Measurements from ENCODE around the gene CTU2.
A peak's percentile ranks its signal among the peaks of the same experiment; 100 is the strongest.

Gene CTU2

DNA sequence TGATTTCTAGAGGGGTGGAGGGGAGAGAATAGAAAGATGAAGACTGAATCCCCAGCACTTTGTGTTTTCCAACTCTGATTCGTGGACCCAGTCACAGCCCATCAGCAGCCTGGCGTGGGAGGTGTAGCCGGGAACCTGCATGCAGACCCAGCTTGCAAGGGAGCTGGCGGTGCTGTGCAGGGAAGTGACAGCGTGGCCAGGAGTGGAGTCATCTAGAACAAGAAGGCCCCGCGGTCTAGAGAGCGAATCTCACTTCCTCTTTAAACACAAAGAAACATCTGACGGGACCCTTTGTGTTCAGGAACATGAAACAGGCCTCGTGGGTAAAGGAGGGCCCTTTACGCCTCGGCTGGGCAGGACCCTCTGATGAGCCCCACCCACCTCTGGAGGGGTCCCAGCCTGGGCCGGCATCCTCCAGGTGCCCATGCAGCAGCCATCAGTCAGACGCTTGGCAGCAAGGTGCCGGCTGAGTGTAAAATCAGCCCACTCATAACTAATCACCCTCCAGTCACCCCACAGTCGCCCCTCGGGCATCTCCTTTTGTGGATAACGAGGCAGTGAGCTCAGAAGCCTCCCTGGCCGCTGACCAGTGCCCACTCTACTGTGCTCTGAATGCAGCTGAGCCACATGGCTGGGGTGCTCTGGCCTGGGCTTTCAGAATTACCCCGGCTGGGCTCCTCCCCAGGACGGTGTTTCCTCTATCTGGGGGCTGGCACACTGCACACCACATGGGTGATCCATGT, 24.4 kb upstream of the CTU2 start:
- peak; percentile 68 for DNase-seq

DNA sequence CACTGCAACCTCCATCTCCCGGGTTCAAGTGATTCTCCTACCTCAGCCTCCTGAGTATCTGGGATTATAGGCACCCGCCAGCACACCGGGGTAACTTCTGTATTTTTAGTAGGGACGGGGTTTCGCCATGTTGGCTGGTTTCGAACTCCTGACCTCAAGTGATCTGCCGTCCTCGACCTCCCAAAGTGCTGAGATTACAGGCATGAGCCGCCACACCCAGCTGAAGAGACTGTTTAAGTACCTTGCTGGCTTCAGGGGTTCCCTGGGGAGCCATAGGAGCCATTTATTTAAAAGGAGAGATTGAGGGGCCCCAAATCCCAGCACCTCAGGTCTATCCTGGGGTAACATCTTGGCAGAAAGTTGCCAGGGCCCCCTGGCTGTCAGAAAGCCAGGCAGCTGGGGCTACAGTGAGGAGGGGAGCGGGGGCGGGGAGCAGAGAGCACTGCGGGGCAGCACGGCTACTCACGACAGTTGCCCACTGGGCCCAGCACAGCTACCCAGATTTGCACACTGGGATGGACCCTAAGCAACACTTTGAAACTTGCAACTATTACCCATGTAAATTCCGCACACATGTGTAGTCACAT, 21.6 kb upstream of the CTU2 start:
- no peak for DNase-seq

DNA sequence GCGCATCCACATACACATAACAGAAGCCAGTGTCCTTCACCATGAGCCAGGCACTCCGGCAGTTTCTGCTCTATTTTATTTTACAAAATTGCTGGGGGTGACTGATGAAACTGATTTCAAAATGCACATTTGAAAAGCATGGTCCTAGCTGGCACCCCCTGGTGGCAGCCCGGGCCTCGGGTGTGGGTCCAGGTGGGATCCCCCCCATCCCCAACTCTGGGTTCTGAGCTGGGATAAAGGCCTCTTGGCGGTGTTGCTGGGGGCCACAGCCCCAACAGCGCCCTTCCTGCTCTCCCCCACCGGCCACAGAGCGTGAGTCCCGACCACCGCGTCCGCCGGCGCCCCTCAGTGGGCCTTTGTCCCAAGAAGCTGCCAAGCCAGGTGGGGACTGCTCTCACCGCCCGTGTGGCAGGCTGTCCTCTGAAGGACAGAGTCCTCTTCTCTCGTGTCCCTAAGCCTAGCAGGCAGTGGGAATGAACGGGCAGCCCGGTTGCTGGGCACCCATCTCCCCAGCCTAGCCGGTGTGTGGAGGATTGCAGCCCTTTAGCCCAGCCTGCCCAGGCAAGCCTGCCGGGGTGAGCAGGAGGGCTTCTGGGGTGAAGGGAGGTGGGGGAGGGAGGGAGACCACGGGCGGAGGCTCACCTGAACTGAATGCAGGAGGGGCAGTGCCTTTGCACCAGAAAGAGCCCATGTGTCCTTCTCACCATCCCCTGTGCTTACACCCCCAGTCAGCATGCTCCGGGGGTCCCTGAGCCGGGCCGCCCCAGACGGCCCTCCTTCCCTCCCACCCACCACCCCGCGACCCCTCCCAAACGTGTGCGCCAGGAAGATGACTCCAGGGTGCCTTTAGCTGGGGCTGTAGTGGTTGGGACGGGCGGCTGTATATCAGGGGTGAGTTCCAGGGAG, 20.9 kb upstream of the CTU2 start:
- peak; percentile 64 for DNase-seq

DNA sequence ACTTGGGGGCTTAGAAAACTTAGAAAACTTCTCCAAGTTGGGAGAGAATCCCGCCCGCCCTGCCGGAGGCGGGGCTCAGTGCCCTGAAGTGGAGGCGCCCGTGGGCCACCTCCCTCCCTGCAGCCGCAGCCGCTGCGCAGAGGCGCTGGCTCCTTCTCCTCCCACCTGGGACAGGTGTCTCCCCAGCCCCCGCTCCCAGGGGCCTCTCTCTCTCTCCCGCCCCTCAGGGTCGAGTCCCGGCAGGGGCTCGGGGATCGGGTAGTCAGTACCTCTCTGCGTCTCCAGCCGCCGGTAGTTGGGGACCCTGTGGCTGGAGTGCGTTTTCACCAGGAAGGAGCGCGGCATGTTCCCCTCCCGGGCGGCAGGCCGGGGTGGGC, 20.3 kb upstream of the CTU2 start:
- DNase-seq: peak; percentile 47

DNA sequence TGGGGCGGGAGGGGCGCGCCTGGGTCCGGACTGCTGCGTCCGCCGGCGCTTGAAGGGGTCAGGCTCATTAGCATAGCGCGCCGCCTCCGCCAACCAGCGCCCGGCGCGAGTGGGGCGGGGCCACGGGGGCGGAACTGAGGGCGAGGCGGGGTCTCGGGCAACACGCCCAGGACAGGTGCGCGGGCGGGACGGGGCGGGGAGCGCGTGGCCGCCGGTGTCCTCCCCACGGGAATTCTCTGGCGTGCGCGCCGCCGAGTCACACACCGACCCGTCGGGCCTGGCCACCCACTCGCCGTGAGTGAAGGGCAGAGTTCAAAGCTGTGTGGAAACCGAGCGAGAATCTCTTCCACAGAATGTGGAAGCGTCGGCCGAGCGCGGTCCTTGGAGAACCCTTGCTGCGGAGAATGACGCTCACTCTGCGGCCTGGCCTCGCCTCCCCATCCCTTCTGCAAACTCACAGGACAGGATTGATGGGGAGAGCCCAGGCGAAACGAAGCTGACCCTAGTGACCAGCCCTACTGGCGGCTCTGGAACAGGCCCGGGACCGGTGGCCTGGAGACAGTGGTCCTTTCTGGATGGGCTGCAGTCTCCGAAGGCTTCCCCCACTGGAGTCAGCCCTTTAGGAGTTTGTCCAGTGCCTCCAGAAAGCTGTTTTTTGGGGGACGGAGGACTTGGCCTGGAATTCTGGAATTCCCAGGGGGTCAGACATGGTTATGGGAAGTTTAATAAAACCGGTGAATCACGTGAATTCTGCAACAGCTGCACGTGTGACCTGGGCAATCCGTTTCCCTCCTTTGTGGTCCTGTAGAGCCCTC, 19.7 kb upstream of the CTU2 start, which contains the start of gene SNAI3:
TSS of gene SNAI3 (minus strand) at position 69 of the 815 bp plus-strand sequence. CDS start 101 bp downstream, outside the sequence.
- peak; percentile 87 for DNase-seq

DNA sequence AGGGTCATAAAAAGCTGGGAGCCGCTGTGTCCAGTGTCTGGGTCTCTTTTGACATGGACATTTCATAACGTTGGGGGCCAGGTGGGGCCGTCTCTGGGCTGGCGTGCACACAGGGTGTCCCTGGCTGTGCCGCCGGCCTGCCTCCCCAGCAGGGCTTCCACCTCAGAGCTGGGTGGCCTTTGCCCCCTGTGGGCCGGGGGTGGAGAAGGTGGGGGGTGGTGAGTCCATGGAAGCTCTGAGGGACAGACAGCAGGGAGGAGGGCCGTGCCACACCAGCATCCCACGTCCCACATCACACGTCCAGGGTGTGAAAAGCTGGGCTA, 19.1 kb upstream of the CTU2 start:
- DNase-seq: no peak

DNA sequence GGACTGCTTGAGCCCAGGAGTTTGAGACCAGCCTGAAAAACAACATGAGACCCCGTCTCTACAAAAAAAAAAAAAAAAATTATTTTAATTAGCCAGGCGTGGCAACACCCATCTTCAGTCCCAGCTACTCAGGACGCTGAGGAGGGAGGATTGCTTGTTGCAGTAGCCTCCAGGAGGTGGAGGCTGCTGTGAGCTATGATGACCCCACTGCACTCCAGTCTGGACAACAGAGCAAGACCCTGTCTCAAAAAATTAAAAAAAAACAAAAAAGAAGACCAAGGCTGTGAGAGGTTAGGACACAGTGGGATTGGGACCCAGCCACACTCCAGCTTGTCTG, 18.7 kb upstream of the CTU2 start:
- no peak for DNase-seq

DNA sequence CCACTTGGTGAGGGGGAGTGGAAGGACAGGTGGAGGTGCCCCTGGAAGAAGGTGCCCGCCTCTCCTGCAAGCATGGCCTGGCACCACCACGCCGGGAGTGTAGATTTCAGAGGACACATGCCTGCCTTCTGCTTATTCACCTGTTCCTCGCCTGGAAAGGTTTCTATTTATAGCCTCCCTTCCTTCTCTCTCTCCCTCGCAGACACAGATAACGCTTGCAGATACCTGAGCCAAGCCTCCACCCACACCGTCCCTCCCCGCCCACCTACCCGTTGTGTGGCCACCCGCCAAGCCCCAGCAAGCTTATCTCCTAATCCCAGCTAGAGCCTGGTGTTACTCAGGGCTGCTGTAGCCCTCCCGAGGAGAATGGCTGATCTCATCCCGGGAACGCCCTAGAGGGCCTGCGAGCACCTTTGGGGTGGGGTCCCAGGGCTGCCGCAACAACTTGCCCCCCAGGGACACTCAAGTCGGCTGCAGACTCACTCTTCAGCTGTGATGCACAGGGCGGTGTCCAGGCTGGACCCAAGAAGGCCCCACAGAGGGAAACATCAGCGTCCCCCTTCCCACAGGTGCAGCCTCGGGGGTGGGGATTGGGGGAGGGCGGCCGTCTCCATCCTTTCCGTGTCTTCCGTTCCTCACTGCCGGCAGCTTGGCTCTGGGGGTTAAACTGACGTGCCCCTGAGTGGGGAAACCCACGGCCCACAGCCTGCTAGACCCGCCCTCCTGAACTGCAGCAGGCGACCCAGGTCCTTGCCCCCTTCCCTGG, 18.1 kb upstream of the CTU2 start:
- no peak for DNase-seq

DNA sequence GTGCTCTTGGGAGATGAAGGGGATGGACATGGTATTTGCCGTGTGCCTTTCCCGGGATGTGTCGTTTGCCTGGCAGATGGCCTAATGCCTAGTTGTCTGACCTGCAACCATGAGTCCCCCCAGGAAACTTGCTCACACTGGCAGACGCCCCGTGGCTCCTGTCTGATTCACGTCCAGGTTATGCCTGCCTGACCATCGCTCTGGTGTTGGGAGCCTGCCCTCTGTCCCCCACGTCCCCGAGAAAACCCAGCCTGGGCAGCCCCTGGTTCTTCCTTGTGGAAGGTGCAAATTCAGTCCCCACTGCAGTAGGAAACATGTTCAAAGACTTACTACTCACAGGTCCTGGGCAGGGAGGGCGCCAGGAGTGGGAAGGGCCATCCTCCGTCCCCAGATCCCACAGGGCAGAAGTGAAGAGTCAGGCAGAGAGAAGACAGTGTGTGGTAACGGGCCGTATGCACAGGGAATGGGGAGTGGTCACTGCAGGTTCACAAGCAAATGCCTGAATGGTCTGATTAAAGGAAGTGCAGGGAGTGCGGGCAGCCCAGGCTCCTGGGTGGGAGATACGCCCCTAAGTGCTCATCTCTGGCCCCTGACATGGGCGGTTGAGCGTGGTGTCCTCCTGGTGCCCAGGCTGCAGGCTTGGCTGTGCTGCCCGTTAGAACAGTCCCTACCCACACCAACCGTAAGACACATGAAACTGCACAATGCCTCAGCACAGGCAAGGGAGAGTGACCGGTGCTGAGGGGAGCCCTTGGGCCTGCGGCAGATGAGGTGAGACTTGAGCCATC, 15.8 kb upstream of the CTU2 start:
- DNase-seq: no peak

DNA sequence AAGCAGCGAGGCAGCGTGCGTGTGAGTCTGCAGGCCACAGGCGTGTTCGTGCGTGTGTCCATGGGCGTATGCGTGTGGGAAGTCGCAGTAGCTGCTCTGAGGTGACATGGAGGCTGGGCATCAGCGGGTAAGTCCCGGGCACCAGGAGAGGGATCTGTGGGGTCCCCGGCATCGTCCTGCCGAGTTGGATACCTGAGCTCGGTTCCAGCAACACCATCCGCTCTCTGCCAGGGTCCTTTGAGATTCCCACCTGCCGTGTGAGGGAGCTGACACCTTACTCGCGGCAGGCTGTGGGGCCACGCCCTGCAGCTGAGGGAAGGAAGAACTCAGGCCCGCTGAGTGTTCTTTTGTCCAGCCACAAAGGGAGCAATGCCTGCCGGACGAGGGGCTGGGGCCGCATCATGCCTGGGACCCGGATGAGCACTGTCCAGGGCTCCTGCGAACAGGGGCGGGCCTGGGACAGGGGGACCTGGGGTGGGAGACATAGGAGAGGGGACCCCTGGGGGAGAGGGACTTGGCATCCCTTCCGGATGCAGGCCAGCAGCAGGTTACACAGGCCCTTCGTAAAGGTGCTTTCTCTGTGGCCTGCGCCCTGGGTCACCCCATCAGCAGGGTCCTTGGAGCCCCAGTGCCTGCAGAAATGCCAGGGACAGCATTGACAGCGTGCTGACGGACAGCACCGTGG, 15.0 kb upstream of the CTU2 start:
- no peak for DNase-seq

DNA sequence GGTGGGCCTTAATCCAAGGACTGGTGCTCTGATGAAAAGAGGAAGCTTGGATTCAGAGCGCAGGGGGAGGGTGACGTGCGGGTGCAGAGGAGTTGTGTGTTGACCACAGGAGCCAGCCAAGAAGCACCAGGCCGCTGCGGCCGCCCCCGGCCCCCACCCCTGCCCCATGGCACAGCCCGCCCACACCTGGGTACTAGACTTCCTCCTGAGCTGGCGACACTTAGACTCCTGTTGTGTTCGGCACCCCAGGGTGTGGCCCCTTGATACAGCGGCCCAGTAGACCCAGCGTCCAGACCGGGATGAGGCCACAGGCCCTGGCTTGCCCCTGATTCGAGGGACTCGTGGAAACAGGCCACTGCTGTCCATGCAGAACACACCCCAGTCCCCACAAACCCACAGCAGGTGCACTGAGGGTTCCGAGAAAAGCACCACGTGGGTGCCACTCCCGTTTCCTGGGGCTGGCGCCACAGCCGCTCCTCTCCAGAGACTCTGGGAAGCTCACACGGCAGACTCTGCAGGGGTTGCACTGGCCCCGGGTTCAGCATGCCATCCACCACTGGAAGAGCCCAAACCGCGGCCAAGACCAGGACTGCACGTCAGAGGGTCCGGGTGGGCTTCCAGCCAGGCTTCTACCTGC, 14.3 kb upstream of the CTU2 start:
- peak; percentile 18 for DNase-seq

DNA sequence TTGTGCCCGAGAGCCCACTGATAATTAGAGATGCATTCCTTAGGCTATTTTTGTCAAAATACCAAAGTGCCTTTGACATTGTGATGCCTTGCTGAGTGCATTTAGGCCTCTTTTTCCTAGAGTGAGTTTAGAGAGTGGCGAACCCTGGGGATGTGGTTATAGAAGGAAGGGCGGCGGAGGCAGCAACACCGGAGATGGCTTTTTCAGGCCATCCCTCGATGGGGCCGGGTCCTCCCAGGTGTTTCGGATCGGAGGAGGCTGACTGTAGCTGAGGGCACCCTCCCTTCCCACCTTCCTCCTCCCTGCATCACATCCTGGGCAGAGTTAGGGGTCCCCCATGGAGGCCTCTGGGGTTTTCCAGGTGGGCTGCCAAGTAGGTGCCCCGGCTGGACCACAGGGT, 13.4 kb upstream of the CTU2 start:
- no peak for DNase-seq

DNA sequence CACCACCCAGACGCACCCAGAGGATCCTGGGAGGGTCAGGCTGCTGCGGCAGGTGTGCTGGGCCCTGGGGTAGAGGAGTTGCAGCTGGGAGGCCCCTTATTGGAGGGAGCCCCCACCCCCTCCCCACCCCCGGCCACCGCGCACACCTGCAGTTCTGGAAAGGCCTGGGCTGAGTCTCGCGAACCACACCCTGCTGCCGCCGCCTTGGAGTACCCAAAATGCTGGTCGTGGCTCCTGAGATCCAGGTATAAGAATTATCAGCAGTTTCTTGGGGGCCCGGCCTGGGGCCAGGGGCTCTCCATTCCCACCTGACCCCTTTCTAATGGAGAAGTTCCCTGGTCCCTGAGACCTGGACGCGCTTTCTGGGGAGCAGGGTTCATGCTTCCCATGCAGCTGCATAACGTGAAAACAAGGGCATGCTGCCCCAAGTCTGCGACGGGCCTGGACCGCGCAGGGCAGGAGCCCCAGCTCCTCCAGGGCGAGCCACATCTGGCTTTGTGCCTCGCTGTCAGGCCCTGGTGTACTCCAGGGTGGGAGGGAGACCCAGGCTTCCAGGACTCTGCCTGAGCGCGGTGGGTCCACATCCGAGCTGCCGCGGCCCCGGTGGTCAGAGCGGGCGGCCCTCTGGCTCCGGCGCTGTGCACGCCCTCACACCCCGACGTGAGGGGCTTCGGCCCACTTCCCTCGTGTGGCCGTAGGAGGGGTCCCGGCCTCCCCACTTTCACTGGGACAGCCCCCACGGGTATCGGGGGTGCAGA, 12.7 kb upstream of the CTU2 start:
- DNase-seq: no peak

DNA sequence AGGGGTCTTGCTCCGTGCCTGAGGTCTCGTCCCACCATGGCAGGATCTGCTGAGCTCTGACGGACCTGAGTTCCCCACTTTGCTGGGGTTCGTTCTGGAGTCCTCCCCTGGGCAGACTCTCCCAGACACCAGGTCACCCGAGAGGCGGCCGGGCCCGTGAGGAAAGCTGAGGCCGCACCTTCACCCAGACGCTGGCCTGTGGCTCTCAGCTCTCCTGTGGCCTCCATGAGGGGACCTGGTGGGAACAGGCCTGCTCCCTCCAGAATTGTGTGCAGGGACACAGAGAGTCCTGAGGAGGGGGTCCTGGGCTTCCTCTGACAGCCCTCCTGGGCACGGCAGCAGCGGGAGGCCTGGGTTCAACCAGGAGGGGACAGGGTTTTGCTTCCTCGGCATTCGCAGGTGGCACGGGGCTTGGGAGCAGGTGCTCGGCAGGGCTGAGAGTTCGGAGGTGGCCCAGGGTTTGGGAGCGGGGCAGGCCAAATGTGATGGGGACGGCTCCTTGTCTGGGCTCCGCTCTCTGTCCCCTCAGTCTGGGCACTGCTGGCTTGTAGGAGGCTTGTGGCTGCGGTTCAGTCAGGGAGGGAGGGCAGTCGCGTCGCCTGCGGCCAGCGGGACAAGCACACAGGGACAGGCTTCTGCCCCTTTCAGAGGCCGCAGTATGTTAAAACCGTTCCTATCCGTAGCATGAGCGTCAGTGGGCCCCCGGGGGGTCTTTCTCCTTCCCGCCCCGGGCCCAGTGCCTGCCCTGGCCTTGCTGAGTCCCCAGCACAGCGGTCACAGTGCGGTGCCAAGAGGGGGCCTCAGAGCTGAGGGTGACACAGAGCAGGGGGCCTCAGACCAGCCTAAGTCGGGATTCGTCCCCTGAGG, 11.8 kb upstream of the CTU2 start:
- DNase-seq: no peak

DNA sequence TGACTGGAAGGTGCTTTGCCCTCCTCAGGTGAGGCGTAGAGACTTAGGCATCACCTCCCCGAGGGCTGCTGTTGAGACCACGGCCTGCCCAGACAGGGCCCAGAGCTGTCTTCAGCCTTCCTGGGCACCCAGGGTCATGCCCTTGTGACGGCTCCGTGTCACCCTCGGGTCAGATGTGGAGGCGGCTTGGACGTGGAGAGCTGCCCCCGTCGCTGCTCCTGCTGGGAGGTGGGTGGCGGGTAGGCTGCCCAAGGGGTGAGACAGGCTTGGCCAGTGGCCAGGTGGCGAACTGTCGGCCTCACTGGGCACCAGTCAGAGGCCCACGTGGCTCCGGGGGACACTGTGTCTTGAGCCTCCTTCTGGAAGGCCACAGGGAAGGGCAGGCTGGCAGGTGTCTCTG, 11.1 kb upstream of the CTU2 start:
- no peak for DNase-seq

DNA sequence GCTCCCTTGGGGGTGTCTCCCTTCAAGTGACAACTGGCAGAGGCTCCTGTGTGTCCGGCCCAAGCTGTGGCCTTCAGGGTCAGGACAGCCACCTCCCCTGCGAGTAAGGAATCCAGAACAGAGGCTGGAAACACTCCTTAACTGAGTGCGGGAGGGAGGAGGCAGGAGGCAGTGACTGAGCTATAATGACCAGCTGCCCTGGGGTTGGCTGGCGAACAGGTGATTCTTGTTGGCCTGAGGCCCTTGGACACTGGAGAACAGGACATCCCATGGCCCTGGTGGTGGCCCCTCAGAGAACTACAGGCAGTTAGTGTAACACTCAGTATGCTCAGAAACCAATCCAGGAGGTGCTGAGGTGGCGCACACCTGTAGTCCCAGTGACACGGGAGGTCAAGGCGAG, 10.6 kb upstream of the CTU2 start:
- no peak for DNase-seq

DNA sequence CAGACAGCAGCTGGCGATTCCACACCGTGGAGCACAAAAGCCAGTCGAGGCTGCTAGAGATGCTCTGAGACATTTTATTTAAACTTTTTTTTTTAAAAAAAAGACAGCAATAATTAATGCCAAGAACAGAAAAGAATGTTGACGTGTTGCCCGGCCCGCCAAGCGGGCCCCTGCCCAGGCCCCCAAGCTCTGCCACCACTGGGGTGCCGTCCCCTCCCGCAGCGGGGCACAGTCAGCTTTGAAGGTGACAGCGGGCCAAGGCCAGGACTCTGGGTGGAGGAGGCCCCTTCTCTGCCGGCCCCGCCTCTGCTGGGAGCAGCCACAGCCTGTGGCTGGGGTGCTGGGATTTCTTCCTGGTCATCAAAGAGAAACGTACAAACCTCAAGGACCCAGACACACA, 9.9 kb upstream of the CTU2 start:
- no peak for DNase-seq

DNA sequence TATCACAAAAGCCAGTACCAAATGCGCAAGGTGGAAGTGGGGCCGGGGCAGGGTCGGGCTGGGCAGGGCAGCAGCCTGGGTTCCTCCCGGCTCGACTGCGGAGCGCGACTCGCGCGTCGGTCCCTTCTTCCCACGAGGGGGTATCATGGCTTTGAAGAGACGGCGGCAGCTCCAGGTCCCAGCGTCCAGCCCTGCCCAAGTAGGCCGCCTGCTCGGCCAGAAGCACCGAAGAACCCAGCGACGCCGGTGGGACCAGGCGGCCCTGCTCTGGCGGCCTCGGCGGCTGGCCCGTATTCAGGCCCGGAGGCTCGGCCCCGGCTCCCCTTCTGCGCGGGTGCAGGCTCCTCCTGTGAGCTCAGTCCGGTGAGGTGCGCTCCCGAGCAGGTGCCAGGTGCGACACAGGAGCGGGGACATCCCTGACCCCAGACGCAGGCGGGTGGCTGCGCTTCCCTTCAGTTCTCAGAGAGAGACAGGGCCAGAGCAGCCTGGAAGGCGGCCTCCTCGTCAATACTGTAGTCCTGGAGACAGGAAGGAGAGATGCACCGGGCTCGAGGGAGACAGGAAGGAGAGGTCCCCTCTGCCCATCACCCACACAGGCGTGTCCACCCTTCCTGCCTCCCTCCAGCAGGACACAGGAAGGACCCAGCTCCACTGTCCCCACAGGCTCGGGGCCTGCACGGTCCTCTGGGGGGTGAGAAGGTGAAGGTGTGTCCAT, 9.0 kb upstream of the CTU2 start:
- no peak for DNase-seq
